HG03571 (cell line): ENCODE results near the gene CTSE.

Source experiments
- ATAC-seq: cut with Tn5 transposase; IDR thresholded peaks from one replicate; pipeline ENCODE4 v1.9.1; 2021; ENCODE audit not compliant: unreplicated experiment

Gene CTSE

DNA sequence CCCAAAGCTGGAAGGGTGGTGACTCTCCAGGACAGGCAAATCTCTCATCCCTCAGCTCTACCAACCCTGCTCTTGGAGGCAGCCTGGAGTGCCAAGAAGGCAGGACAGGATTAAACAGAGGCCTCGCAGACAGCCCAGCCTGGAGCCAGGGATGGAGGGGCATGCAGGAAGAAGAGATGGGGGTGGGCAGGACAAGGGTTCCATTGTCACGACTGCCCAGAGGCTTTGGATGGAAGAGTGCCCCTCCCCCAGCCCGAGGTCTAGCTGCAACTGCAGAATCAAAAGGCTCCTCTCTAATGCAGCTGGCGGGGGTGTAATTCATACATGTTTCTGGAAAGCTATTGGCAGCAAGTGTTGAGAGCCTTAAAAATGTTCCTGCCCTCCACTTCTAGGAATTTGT, 29.3 kb downstream of the CTSE start:
- ATAC-seq, result no peak

DNA sequence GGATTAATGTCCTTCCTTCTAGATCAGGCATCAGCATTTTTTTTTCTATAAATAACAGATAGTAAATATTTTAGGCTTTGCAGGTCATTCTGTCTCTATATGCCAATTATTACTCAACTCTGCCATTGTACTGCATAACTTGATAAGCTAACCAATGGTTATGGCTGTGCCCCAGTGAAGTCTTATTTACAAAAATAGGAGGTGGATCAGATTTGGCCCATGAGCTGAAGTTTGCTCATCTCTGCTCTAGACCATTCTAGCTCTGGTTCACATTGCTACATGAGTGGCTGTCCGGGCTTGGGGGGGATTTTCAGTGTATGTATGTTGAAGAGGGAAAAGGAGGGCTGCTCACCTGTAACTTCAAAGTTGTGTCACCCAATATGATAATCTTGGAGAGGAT, 30.6 kb downstream of the CTSE start:
- no peak for ATAC-seq

DNA sequence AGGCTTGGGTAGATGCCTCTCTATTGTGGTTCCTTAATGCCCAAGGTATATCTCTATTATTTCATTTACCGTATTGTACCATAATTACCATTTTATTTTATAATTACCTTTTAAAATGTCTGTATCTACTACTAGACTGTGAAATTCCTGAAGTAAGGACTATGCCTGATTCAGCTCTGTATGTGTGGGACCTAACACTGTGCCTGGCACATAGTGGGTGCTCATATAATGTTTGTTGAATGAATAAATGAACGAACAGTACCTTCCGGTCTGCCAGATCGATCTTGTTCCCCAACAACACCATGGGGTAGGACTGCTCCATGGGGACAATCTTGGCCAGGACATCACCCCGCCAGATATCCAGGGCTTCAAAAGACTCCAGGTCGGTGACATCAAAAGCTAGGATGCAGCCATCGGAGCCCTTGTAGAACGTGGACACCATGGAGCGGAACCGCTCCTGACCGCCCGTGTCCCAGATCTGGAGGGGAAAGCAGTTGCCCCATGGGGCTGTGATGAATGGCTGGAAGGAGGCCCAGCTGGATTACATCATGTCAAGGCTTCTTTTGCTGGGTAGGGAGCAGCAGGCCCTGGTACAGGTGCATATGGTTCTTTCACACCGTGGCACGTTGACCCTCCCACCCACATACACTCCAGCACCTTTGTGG, 31.3 kb downstream of the CTSE start:
- ATAC-seq, result no peak

DNA sequence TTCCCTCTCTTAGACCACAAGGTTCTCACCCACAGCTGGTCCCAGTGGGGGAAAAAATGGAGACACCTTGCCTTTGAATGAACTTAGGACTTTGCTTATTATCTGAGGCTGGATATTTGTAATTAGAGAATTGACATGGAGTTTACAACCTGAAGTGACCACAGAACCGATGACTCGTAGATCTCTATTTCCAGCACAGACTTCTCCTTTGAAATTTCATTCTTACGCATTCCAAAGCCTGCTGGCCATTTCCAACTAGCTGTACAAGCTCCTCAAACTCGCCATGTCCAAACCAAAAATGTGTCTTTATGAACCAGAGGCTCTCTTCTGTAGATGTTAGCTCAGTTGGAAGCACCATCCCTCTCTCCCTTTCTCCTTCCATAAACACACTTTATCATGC, 32.5 kb downstream of the CTSE start:
- ATAC-seq, result no peak

DNA sequence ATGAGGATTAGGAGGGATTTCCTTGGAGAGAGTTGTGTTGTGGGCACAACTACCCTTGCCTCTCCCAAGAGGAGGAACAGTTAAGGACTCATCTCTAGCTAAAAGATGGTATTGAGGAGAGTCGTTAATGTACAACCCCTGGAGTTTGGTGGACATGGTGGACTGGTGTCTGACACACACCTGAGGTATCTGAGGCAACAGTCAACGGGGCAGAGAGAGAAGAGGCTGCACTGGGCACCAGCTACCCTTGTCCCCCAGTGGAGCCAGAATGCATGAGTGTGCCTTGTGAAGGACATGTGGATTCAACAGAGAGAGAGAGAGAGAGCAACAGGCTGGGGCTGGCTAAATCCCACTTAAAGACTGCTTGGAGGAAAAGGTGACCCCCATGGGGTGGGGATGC, 33.5 kb downstream of the CTSE start:
- ATAC-seq, result no peak

DNA sequence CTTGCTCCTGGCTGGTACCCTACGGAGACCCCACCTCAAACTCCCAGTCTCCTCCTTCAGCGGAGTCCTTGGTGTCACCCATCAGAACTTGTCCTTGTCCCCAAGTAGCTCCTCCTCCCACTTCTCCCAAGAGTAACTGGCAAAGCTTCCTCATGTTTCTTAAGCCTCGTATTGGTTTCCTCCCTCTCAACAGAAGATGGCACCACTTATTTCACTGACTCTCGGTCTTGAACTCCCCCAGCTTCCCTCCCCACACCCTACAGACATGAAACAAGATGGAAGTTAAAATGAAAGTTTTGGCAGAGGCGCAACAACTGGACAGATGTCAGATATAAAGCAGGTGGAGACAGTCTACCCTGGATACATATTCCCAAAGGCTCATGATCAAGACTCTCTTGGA, 33.9 kb downstream of the CTSE start:
- ATAC-seq, result no peak

DNA sequence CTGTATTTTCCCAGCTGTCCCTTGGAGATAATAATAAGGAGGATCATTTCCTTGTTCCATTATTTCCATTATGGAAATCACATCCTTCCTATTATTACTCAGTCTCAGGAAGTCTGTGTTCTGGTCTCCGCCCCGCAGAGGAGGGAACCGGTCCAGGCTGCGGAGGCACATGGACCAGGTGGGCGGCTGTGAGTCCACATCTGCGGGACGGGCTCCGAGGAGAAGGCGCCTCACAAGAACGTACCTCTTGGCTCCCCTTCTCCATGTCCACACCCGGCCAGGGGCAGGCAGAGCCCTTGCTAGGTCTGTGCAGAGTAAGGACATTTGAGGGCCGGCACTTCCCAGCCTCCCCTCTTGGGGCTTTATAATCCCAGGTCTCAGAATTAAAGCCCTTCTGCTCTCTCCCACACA, 35.1 kb downstream of the CTSE start:
- no peak for ATAC-seq

DNA sequence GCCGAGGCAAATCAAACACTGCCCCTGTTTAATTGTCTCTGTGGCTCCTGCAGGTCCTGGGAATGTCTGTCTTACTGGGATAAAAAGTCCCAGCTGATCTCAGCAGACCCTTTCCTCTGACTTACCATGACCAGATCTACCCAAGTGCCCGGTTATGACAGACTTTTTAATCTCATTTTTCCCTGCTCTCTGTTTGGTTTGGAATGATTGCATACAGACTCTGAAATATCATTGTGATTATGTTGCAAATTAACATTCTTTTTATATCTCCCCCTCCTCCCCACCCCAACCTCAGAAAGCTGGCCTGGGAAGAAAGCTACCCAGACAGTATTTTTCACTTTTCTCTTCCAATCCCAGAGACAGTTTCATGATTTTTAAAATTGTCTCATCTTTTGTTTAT, 36.8 kb downstream of the CTSE start:
- no peak for ATAC-seq

DNA sequence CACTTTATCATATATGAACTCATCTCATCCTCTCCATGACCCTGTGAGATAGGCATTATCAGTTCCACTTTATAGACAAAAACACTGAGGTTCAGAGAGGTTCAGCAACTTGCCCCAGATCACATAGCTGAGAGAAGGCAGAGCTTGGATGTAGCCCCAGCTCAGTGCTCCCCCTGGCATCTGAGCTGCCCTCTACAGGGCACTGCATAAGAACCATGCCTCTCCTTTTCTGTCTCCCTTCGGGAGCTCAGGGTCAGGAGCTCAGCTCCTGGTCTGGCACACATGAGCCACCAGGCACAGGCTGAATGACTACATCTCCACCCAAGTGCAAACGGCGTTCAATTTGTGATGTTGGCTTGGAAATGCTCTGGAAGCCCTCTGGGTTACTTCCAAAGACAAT, 37.4 kb downstream of the CTSE start:
- ATAC-seq, result no peak

DNA sequence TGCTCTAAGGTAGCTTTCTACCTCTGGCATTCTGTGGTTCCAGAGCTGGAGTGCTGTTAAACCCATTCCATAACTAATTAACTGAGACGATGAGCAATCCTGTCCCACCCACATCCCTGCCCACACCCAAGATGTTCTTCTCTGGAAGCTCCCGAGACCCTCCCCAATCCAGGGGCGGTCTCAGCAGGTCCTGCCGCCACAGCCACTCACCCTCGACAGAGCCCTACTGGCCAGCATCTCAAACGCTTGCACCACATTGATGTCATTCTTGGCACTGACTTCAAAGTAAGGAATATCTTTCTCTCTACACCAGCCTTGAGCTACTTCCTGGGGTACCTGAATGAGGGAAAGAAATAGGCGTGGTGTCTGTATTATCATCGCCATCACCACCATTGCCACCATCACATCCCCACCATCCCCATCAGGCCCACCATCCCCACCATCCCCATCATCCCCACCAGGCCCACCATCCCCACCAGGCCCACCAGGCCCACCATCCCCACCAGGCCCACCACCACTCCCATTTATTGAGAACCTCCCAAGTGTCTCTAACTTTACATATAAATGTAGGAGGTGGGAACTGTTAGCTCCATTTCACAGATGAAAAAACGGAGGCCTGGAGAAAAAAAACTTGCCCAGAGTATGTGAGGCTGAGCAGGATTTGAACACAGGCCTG, 38.2 kb downstream of the CTSE start:
- ATAC-seq, result no peak

DNA sequence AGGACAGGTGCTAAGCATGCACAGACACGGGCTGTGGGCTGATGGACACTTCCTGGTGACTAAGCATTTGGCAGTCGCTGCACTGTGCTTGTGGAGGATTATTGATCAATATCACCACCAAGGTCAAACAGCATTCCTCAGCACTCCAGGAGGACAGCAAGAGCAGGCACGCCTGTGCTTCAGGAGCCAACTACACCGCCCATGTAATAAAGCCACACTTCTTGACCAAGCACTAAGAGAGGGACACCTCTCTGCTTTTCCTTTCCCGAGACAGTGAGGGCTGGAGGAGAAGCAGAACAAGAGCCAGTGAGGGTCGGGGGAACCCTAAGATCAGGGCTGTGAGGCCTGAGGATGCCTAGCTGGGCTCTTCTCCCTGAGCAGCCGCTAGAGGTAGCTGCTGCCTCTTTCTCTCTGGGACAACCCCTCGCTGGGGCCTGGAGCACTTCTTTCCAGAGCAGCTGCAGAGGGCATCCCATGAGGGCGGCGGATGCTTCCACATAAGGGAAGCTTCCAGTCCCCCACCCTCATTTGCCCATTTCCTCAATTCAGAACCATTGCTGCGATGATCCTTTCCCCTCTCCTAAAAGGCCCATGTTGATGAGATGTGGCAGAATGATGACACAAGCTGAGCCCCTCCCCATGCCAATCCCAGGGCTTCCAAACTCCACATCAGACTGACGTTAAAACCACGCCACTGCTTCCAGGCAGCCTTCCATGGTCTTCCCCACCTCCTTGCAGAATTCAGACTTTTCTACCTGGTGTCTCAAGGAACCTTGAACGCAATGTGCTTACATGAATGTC, 39.6 kb downstream of the CTSE start:
- ATAC-seq, result no peak

DNA sequence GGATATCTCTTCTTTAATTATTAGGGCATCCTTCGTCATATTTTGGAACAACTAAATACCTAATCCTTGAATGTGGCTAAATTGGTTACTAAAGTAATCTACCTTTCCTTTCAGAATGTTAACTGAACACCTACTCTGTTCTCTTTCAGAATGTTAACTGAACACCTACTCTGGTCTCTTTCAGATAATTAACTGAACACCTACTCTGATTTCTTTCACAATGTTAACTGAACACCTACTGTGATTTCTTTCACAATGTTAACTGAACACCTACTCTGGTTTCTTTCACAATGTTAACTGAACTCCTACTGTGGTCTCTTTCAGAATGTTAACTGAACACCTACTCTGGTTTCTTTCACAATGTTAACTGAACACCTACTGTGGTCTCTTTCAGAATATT, 42.4 kb downstream of the CTSE start:
- no peak for ATAC-seq

DNA sequence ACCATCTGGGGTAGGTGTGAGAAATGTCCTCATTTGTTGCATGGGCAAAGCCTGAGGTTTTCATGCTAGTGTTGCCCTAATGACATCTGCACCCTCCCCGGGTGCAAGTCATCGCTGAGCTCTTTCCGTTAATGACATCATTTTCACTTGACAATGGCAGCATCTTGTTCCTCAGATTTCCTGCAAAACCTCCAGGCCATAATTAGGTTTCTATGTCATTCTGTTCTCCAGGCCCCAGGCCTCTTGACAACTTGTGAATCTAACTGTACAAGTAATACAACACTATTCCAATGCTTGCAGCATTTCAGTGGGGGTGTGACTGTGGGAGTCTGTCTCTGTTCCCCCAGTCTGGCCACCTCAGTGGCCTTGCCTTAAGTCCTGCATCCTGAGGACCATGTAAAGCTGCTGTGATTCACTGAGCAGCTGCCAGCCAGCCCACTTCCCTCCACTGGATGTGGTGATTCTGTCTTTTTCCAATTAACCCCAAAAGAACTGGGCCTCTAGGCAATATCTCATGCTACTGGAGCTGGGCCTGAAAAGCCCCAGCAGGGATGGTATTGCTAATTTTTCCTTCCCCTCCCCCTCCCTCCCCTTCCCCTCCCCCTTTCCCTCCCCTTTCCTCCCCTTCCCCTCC, 43.3 kb downstream of the CTSE start:
- ATAC-seq, result no peak

DNA sequence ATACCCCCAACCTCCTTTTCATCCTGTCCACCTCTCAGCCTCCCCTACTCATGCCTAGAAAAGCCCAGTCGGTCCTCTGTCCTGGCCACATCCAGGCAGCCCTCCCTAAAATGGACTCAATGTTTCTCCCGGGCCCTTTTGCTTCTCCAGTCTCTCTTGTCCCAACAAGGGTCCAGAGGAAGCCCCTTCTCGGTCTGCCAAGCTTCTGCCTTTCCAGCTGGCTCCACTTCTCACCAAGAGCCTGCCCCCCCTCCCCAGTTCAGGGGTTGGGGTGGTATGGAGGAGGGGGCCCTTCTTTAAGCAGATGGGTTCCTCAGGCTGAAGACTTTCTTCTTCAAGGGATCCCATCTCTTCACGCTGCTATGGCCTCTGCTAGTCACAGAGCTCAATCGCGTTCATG, 44.4 kb downstream of the CTSE start:
- no peak for ATAC-seq

DNA sequence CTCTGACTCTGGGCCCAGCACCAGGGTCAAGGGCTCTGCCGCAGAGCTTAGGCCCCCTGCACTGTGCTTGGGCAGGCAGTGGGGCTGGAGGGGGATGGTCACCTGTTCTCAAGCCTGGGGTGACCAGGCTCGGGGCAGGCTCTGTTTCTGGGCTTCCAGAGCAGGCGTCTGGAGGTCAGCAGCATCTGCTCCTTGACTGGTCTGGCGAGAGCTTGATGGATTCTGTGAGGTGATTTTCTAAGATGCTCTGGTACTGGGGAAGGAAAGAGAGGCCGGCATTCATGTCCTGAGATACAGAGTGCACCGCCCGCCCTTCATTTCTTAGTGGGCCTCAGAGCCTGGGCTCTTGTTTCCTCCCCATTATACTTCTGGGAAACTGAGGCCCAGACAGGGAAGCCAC, 45.0 kb downstream of the CTSE start:
- ATAC-seq, result no peak

DNA sequence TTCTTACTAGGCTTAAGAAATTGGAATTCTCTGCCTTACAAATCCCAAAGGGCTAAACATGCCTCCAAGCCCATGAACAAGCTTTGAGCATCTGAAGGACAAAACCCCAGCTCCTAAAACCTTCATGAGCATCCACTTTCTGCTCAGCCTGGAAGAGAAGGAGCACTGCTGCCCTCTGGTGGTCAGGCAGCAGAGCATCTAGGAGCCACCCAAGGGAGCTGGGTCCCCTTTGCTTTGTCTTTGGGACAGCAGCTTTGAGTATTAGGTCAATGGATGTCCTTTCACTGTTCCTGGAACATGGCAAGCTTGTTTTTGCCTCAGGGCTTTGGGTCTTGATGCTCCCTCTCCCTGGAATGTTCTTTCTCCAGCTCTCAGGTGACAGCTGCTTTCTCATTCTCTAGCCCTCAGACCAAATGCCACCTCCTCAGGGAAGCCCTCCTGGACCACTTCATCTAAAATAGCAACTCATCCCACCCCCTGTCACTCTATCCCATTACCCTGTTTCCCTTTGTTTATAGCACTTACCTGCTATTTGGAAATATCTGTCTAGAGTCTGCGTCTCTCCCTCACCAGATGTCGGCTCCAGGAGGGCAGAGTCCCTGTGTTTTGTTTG, 46.2 kb downstream of the CTSE start:
- no peak for ATAC-seq

DNA sequence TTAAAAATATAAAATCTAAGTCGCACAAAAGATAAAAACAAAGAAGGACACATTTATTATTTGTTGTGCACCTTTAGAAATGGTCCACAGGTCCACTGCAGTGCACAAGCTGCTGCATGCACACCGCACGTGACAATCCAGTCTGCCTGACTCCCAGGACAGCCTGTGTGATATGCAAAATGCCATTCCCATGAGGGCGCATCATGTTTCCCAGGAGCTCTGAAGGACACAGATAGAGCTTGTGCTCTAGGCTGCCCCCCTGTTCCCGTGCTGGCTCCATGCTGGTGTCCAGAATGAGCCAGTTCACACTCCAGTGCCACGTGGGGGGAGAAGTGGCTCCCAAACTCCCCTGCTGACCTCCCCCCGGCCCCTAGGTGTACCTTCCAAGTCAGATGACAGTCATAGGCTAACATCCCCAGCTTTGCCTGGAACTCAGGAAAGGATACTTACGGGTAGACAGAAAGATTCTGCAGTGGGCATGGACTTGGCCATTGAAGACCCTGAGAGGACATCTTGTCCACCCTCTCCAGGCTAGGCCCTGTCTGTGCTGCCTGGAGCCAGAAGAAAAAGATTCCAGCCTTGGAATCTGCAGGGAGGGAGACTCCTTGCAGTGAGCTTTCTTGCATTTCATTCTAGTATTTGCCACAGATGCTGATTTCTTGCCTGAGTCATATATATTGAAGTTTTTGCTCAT, 46.8 kb downstream of the CTSE start:
- no peak for ATAC-seq

DNA sequence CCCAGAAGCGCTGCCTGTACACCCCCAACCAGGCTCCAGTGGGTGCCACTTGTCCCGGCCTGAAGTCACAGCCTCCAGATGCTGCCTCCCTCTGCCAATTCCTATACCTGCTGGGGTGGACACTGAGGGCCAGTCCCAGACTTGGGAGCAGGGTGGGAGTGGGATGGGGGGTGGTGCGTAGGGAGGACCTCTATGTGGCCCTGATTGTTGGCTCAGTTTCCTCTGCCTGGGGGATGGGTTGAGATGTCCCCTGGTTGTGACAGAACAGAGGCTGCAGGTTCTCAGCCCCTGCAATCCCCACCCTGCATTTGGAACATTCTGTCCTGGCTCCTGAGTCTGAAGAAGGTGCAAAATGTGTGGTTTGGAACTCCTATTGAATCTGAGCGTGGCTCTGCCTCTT, 47.7 kb downstream of the CTSE start:
- no peak for ATAC-seq

DNA sequence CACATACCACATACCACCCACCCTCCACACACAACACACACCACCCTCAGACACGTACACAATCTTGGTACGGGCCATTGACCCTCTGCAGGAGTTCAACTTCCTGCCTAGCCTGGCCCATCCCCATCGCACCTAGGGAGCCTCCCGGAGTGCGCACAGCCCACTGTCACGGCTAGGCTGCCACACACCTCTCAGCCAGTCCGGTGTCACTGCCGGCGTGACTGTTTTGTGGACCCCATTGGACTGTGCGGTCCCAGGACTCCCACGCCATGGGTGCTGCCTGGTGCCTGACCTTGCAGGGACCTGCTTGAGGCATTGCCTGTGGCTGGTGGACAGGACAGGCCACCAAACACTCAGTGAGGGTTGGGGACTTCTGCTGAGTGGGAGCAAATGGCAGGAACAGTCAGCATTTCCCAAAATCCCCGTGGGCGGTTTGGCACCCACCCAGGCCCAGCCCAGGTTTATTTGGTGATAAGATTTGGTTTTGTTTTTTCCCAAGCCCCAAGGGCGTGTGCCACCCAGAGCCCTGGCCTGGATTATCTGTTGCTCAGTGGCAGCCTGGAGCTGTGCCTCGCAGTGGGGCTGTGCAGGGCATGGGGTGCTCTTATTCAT, 48.2 kb downstream of the CTSE start:
- no peak for ATAC-seq

DNA sequence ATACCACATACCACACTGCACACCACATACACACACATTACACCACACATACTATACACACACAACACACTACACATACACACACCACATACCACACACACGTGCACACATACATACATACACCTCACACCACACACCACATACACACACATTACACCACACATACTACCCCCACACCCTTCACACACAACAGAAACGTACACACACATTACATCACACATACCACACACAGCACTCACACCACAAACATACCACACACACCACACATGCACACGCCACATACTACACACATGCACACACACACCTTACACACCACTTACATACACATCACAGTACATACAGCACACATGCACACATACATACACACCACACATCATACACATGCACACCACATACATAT, 49.0 kb downstream of the CTSE start:
- no peak for ATAC-seq
